Esophagus (tissue), 2 donors: ENCODE results near the gene NDE1. TPM values are rescaled to one million over a fixed set of nuclear protein-coding genes. Genes with fewer than 3 reads are reported as not detected.
"Not testable (repeated sequence)": the region's sequence is repeated elsewhere in the genome, so short reads cannot be mapped to it uniquely, and the experiment has no call there.

Experiments
- H3K27ac ChIP-seq, 2 donors: one replicate each; pipeline ENCODE4 v1.5.1; 2013; ENCODE audit warnings: low read depth in 2 of 2, mild to moderate bottlenecking in 2 of 2, inconsistent platforms in 1 of 2, low read length in 1 of 2, moderate library complexity in 1 of 2
- H3K27me3 ChIP-seq, 2 donors: one replicate each; pipeline ENCODE4 v1.6.1; 2013; ENCODE audit warnings: low read length in 2 of 2, control low read depth in 1 of 2, mild to moderate bottlenecking in 1 of 2; ENCODE audit not compliant: insufficient read depth in 2 of 2, control insufficient read depth in 1 of 2
- H3K36me3 ChIP-seq, 2 donors: one replicate each; pipeline ENCODE4 v1.6.1; 2013; ENCODE audit warnings: low read length in 1 of 2; ENCODE audit not compliant: control insufficient read depth in 2 of 2, insufficient read depth in 2 of 2
- H3K4me1 ChIP-seq, 2 donors: one replicate each; pipeline ENCODE4 v1.6.1; 2013; ENCODE audit warnings: low read length in 1 of 2; ENCODE audit not compliant: control insufficient read depth in 2 of 2, insufficient read depth in 2 of 2
- H3K4me3 ChIP-seq, 2 donors: one replicate each; pipeline ENCODE4 v1.5.1; 2013; ENCODE audit warnings: low read length in 2 of 2, mild to moderate bottlenecking in 2 of 2, low read depth in 1 of 2, moderate library complexity in 1 of 2
- H3K9me3 ChIP-seq, 2 donors: one replicate each; pipeline ENCODE4 v1.6.1; 2013; ENCODE audit warnings: mild to moderate bottlenecking in 2 of 2, low read depth in 1 of 2, low read length in 1 of 2, moderate library complexity in 1 of 2; ENCODE audit not compliant: control insufficient read depth in 2 of 2, insufficient read depth in 1 of 2
- WGBS, 2 donors: extraction: QIAGEN DNeasy Blood & Tissue Kit; methylation state at CpG; one replicate each; pipeline ENCODE4 v1.1.7; 2013; 5-methylcytosine and 5-hydroxymethylcytosine counted together
- polyA plus RNA-seq, 2 donors: library from polyadenylated mRNA; stranded (reverse); fragments of 200-250 nt; gene quantifications; one replicate each; pipeline ENCODE4 v1.2.3, GENCODE V29; 2013
- donor health status: healthy with polysubstance abuse.
- donor health status: Bipolar disorder and iron deficiency.

Gene NDE1
- polyA plus RNA-seq, 2 donors = 11.6 to 14.3 TPM

- H3K36me3 ChIP-seq = peaks cover 0 to 55% of the 10 kb centered on the region in 2 donors
- 89 to 93% methylated on average over 14 of the region's 14 CpGs for WGBS, 2 donors
- no peak overlapping the region for H3K4me3 ChIP-seq
- no peaks in the 10 kb centered on the region for H3K4me1 ChIP-seq
- H3K27me3 ChIP-seq = no peaks in the 10 kb centered on the region
- no peaks in the 10 kb centered on the region for H3K9me3 ChIP-seq
- H3K27ac ChIP-seq = no peak overlapping the region
These were observed 71.0 kb downstream of the NDE1 start for GRCh38 chr16:15721018-15721417.

- WGBS, 2 donors = 89 to 91% methylated on average over 7 of the region's 7 CpGs
- no peak overlapping the region for H3K27ac ChIP-seq
- H3K27me3 ChIP-seq = no peaks in the 10 kb centered on the region
- H3K36me3 ChIP-seq = peaks cover 4 to 40% of the 10 kb centered on the region in 2 donors
- no peak overlapping the region for H3K4me3 ChIP-seq
- H3K9me3 ChIP-seq = no peaks in the 10 kb centered on the region
- H3K4me1 ChIP-seq = no peaks in the 10 kb centered on the region
These were observed 73.8 kb downstream of the NDE1 start for GRCh38 chr16:15723808-15724207.

GRCh38 chr16:15725641-15726240 is 75.7 kb downstream of the NDE1 start:
- H3K4me1 ChIP-seq = no peaks in the 10 kb centered on the region
- WGBS, 2 donors = 87 to 89% methylated on average over 5 of the region's 5 CpGs
- H3K36me3 ChIP-seq = peaks cover 4 to 33% of the 10 kb centered on the region in 2 donors

GRCh38 chr16:15726715-15727114 is 76.7 kb downstream of the NDE1 start:
- no peaks in the 10 kb centered on the region for H3K27me3 ChIP-seq
- 70 to 87% methylated on average over 18 of the region's 18 CpGs for WGBS, 2 donors
- H3K9me3 ChIP-seq = no peaks in the 10 kb centered on the region
- peaks cover 4 to 25% of the 10 kb centered on the region in 2 donors for H3K36me3 ChIP-seq
- H3K4me3 ChIP-seq = no peak overlapping the region
- H3K27ac ChIP-seq = peak overlapping the region in 1 of 2 donors; percentile 63
- no peaks in the 10 kb centered on the region for H3K4me1 ChIP-seq

More at GRCh38 chr16:15725641-15726240, 75.7 kb downstream of the NDE1 start:
- Histone ChIP-seq H3K27ac (no peak overlapping the region), H3K27me3 (no peaks in the 10 kb centered on the region), H3K9me3 (no peaks in the 10 kb centered on the region), H3K4me3 (no peak overlapping the region)

GRCh38 chr16:15727697-15728096 is 77.7 kb downstream of the NDE1 start:
- H3K27ac ChIP-seq, H3K4me1 ChIP-seq, H3K9me3 ChIP-seq, H3K27me3 ChIP-seq, H3K4me3 ChIP-seq: not testable (repeated sequence)
- 96 to 99% methylated on average over 5 of the region's 5 CpGs for WGBS, 2 donors
- H3K36me3 ChIP-seq = peaks cover 4 to 25% of the 10 kb centered on the region in 2 donors

GRCh38 chr16:15729152-15729551 is 79.1 kb downstream of the NDE1 start:
- no peaks in the 10 kb centered on the region for H3K4me1 ChIP-seq
- H3K27ac ChIP-seq = peak overlapping the region in 1 of 2 donors; percentile 26
- 86 to 93% methylated on average over 7 of the region's 7 CpGs for WGBS, 2 donors
- peaks cover 4 to 20% of the 10 kb centered on the region in 2 donors for H3K36me3 ChIP-seq
- no peaks in the 10 kb centered on the region for H3K27me3 ChIP-seq
- no peaks in the 10 kb centered on the region for H3K9me3 ChIP-seq
- no peak overlapping the region for H3K4me3 ChIP-seq

- WGBS, 2 donors = 85 to 86% methylated on average over 6 of the region's 6 CpGs
These were observed 82.4 kb downstream of the NDE1 start for GRCh38 chr16:15732416-15732815.

GRCh38 chr16:15735610-15736009 is 85.6 kb downstream of the NDE1 start:
- H3K36me3 ChIP-seq = no peaks in the 10 kb centered on the region
- 81 to 98% methylated on average over 3 of the region's 3 CpGs for WGBS, 2 donors
- H3K4me1 ChIP-seq = no peaks in the 10 kb centered on the region
- no peak overlapping the region for H3K27ac ChIP-seq
- no peak overlapping the region for H3K4me3 ChIP-seq
- no peaks in the 10 kb centered on the region for H3K27me3 ChIP-seq
- H3K9me3 ChIP-seq = no peaks in the 10 kb centered on the region

More at GRCh38 chr16:15732416-15732815, 82.4 kb downstream of the NDE1 start:
- no peaks in the 10 kb centered on the region for H3K4me1 ChIP-seq
- no peaks in the 10 kb centered on the region for H3K9me3 ChIP-seq
- H3K36me3 ChIP-seq = peaks cover 0 to 4% of the 10 kb centered on the region in 2 donors
- no peak overlapping the region for H3K27ac ChIP-seq
- no peaks in the 10 kb centered on the region for H3K27me3 ChIP-seq
- H3K4me3 ChIP-seq = no peak overlapping the region

GRCh38 chr16:15736529-15736928 is 86.5 kb downstream of the NDE1 start:
- peaks cover 0 to 3% of the 10 kb centered on the region in 2 donors for H3K36me3 ChIP-seq
- H3K27me3 ChIP-seq = no peaks in the 10 kb centered on the region
- no peaks in the 10 kb centered on the region for H3K4me1 ChIP-seq
- H3K27ac ChIP-seq = no peak overlapping the region
- H3K9me3 ChIP-seq = no peaks in the 10 kb centered on the region
- no peak overlapping the region for H3K4me3 ChIP-seq
- 70 to 75% methylated on average over 7 of the region's 7 CpGs for WGBS, 2 donors

GRCh38 chr16:15737140-15737644 is 87.1 kb downstream of the NDE1 start:
- peaks cover 0 to 5% of the 10 kb centered on the region in 2 donors for H3K36me3 ChIP-seq
- no peak overlapping the region for H3K4me3 ChIP-seq
- no peaks in the 10 kb centered on the region for H3K27me3 ChIP-seq
- 81 to 84% methylated on average over 16 to 18 of the region's 18 CpGs for WGBS, 2 donors
- no peaks in the 10 kb centered on the region for H3K9me3 ChIP-seq
- no peaks in the 10 kb centered on the region for H3K4me1 ChIP-seq
- H3K27ac ChIP-seq = no peak overlapping the region
